HCT116 (cell line): Measurements from ENCODE around the gene PI16.

ENCODE experiments used
- EZH2 ChIP-seq: fragments of 200-600 bp; sonication (generic); IDR thresholded peaks from 2 replicates; pipeline ENCODE4 v1.6.1; 2017; ENCODE audit warnings: antibody characterized with exemption, mixed run types
- EZH2phosphoT487 ChIP-seq: fragments of 200-600 bp; IDR thresholded peaks from 2 replicates; pipeline ENCODE4 v1.6.1; 2018; ENCODE audit warnings: antibody characterized with exemption, borderline replicate concordance
- FOSL1 ChIP-seq: IDR thresholded peaks from 2 replicates; pipeline ENCODE4 v1.6.1; 2012; ENCODE audit warnings: low read depth
- JUND ChIP-seq: IDR thresholded peaks from 2 replicates; pipeline ENCODE4 v1.6.1; 2012
- POLR2A ChIP-seq: IDR thresholded peaks from 2 replicates; pipeline ENCODE4 v1.7.0; 2011; ENCODE audit warnings: borderline replicate concordance; ENCODE audit not compliant: insufficient read depth, insufficient read length; ENCODE audit errors: extremely low read depth
- POLR2AphosphoS5 ChIP-seq: IDR thresholded peaks from 2 replicates; pipeline ENCODE4 v1.6.1; 2011; ENCODE audit warnings: mild to moderate bottlenecking, low read depth, low read length, moderate library complexity
- RAD21 ChIP-seq: IDR thresholded peaks from 2 replicates; pipeline ENCODE4 v1.6.1; 2012; ENCODE audit warnings: low read depth, mild to moderate bottlenecking
- SIN3A ChIP-seq: IDR thresholded peaks from 2 replicates; pipeline ENCODE4 v1.6.1; 2012; ENCODE audit warnings: low read depth
- YY1 ChIP-seq: IDR thresholded peaks from 2 replicates; pipeline ENCODE4 v1.6.1; 2011; ENCODE audit warnings: low read length, low read depth, moderate library complexity, mild to moderate bottlenecking; ENCODE audit not compliant: insufficient replicate concordance; ENCODE audit errors: extremely low read depth
- TF ChIP-seq, protein P1 (sequence below), 3 experiments: fragments of 200-600 bp in 1 of 3; sonication (generic) in 1 of 3; IDR thresholded peaks in 2 of 3; conservative IDR thresholded peaks in 1 of 3; 2 replicates each; pipeline ENCODE4 v1.5.1; 2012 to 2017; ENCODE audit warnings: low read depth in 2 of 3, low read length in 2 of 3, antibody characterized with exemption in 1 of 3, borderline replicate concordance in 1 of 3, control low read depth in 1 of 3, mild to moderate bottlenecking in 1 of 3, mixed read lengths in 1 of 3, mixed run types in 1 of 3, moderate library complexity in 1 of 3; ENCODE audit not compliant: insufficient read depth in 1 of 3

DNA sequence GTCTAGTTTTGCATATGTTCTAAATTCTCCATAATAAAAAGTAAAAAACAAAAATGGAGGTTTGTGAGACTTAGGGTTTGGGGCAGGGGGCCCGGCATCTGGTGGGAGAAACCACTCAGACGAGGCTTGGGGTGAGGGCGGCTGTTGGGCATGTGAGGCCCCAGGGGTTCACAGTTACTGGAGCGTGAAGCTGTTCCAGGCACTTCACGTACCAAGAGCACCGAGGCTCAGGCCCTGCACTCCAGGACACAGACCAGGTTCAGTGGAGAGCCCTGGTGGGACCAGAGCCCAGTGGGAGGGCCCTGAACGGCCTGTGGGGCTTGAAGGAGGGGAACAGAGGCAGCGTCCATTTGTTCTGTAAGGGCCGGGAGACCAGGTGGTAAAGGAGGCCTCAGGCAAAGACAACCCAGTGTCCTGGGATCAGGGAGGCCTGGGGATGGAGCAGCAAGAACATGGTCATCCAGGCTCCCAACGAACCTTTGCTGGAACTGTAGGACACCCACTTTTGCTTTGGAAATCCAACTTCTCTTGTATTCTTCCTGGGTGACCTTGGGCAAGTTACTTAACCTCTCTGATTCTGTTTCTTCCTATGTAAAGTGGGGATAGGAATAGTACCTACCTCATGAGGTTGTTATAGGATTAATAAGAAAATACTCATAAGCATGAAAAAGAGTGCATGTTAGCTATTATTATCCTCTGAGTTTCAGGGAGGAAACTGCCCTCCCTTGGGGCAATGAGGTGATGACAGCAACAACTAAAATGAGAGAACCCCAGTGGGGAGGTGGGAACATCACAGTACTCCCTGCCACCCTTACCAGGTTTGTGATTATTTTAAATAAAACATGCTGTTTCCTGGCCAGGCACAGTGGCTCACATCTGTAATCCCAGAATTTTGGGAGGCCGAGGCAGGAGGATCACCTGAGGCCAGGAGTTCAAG, 49.8 kb downstream of the PI16 start:
- TF ChIP-seq, protein P1, sequence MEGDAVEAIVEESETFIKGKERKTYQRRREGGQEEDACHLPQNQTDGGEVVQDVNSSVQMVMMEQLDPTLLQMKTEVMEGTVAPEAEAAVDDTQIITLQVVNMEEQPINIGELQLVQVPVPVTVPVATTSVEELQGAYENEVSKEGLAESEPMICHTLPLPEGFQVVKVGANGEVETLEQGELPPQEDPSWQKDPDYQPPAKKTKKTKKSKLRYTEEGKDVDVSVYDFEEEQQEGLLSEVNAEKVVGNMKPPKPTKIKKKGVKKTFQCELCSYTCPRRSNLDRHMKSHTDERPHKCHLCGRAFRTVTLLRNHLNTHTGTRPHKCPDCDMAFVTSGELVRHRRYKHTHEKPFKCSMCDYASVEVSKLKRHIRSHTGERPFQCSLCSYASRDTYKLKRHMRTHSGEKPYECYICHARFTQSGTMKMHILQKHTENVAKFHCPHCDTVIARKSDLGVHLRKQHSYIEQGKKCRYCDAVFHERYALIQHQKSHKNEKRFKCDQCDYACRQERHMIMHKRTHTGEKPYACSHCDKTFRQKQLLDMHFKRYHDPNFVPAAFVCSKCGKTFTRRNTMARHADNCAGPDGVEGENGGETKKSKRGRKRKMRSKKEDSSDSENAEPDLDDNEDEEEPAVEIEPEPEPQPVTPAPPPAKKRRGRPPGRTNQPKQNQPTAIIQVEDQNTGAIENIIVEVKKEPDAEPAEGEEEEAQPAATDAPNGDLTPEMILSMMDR (IDR thresholded peaks at IDR 0.05 in 2 of 3, conservative IDR thresholded peaks at IDR 0.05 in 1 of 3; ENCODE audit: borderline replicate concordance in 1 of 3, insufficient read depth in 1 of 3, low read depth in 2 of 3, low read length in 2 of 3) = no peak
- TF ChIP-seq JUND (no peak), RAD21 (no peak), POLR2A (no peak), SIN3A (no peak), EZH2phosphoT487 (no peak), FOSL1 (no peak), YY1 (no peak), EZH2 (no peak), POLR2AphosphoS5 (no peak)
